COLO829 (cell line): Measurements from ENCODE around the gene CCDC91.
A peak's percentile ranks its signal among the peaks of the same experiment; 100 is the strongest.
"Not testable (repeated sequence)": the region's sequence is repeated elsewhere in the genome, so short reads cannot be mapped to it uniquely, and the experiment has no call there.

Experiments
- DNase-seq: peaks from one replicate; pipeline ENCODE4 v3.0.0; 2012; ENCODE audit warnings: low spot score

Gene CCDC91

GRCh38 chr12:28367326-28367725 lies 177.1 kb downstream of the CCDC91 start:
- DNase-seq = no peak

GRCh38 chr12:28367993-28368392 lies 177.7 kb downstream of the CCDC91 start:
- no peak for DNase-seq

GRCh38 chr12:28369483-28369882 lies 179.2 kb downstream of the CCDC91 start:
- no peak for DNase-seq

GRCh38 chr12:28374556-28374955 lies 184.3 kb downstream of the CCDC91 start:
- DNase-seq = no peak

- DNase-seq = no peak
Observed at GRCh38 chr12:28378736-28379135, 188.5 kb downstream of the CCDC91 start.

GRCh38 chr12:28379779-28380178 lies 189.5 kb downstream of the CCDC91 start:
- DNase-seq = not testable (repeated sequence)

GRCh38 chr12:28383368-28383767 lies 193.1 kb downstream of the CCDC91 start:
- DNase-seq = no peak

- no peak for DNase-seq
Observed at GRCh38 chr12:28388879-28389278, 198.6 kb downstream of the CCDC91 start.

GRCh38 chr12:28390206-28390605 lies 199.9 kb downstream of the CCDC91 start:
- no peak for DNase-seq

- DNase-seq = no peak
Observed at GRCh38 chr12:28390761-28391385, 200.6 kb downstream of the CCDC91 start.

- no peak for DNase-seq
Observed at GRCh38 chr12:28409892-28410291, 219.6 kb downstream of the CCDC91 start.

- no peak for DNase-seq
Observed at GRCh38 chr12:28413460-28414109, 223.3 kb downstream of the CCDC91 start.

GRCh38 chr12:28415755-28416154 lies 225.5 kb downstream of the CCDC91 start:
- DNase-seq = peak; percentile 30

GRCh38 chr12:28421374-28421773 lies 231.1 kb downstream of the CCDC91 start:
- no peak for DNase-seq

GRCh38 chr12:28424965-28425364 lies 234.7 kb downstream of the CCDC91 start:
- no peak for DNase-seq

GRCh38 chr12:28425526-28425925 lies 235.3 kb downstream of the CCDC91 start:
- no peak for DNase-seq

- no peak for DNase-seq
Observed at GRCh38 chr12:28427046-28427445, 236.8 kb downstream of the CCDC91 start.

GRCh38 chr12:28440081-28440608 lies 249.9 kb downstream of the CCDC91 start:
- DNase-seq = no peak

GRCh38 chr12:28442101-28442500 lies 251.8 kb downstream of the CCDC91 start:
- no peak for DNase-seq

GRCh38 chr12:28443337-28443736 lies 253.1 kb downstream of the CCDC91 start:
- DNase-seq = no peak

GRCh38 chr12:28446031-28446430 lies 255.8 kb downstream of the CCDC91 start:
- no peak for DNase-seq

GRCh38 chr12:28453686-28454085 lies 263.4 kb downstream of the CCDC91 start:
- no peak for DNase-seq

- no peak for DNase-seq
Observed at GRCh38 chr12:28456934-28457710, 266.9 kb downstream of the CCDC91 start.
